Endothelial cell of umbilical vein (primary cell): ENCODE measurements around the gene RIMBP2. TPM values are rescaled to one million over a fixed set of nuclear protein-coding genes. Genes with fewer than 3 reads are reported as not detected.

Source experiments
- BruUV-seq: library from RNA; stranded (reverse); fragments of 400-500 nt; replicated peaks from 2 replicates; lab custom pipeline; 2021; lab: Mats Ljungman, UMichigan
- CTCF ChIA-PET: fragments of 300-600, 350-600 bp; sonication (Branson Sonifier 250); formaldehyde crosslinking; loops from one replicate; lab custom pipeline; 2021; ENCODE audit warnings: antibody characterized with exemption, inconsistent platforms; lab: Charles Lee
- POLR2A ChIA-PET: fragments of 300-600, 350-600 bp; sonication (Branson Sonifier 250); formaldehyde crosslinking; loops from one replicate; lab custom pipeline; 2021; ENCODE audit warnings: antibody characterized with exemption, inconsistent platforms; lab: Charles Lee
- DNase-seq: peaks from one replicate; pipeline ENCODE4 v3.0.0-alpha.2; 2011; ENCODE audit warnings: low read depth, low spot score
- FAIRE-seq: peaks from 2 replicates; lab custom pipeline; 2011; peaks lifted over from hg19 to GRCh38; lab: Jason Lieb, UNC
- H2AFZ ChIP-seq: 2 replicates; pipeline ENCODE4 v1.6.0; 2012; ENCODE audit warnings: low read depth, low read length, control low read depth, inconsistent platforms
- H3K27ac ChIP-seq: 2 replicates; pipeline ENCODE4 v1.5.1; 2011; ENCODE audit warnings: low read depth, mild to moderate bottlenecking, control low read depth, low read length, moderate library complexity; ENCODE audit not compliant: insufficient read depth
- H3K27me3 ChIP-seq, 2 experiments: 2 replicates each; pipeline versions ENCODE4 v1.6.0 to v1.6.1; 2011; ENCODE audit warnings: low read length in 2 of 2, mixed read lengths in 1 of 2; ENCODE audit not compliant: control insufficient read depth in 2 of 2, insufficient read depth in 2 of 2
- H3K36me3 ChIP-seq, 2 experiments: 2 replicates in 1 of 2; 3 replicates in 1 of 2; pipeline ENCODE4 v1.5.1; 2011; ENCODE audit warnings: low read length in 2 of 2, mild to moderate bottlenecking in 1 of 2, moderate library complexity in 1 of 2; ENCODE audit not compliant: control insufficient read depth in 2 of 2, insufficient read depth in 2 of 2; ENCODE audit errors: extremely low read depth in 1 of 2
- H3K4me1 ChIP-seq: 3 replicates; pipeline ENCODE4 v1.5.1; 2011; ENCODE audit warnings: mild to moderate bottlenecking, low read length; ENCODE audit not compliant: control insufficient read depth, insufficient read depth; ENCODE audit errors: extremely low read depth
- H3K4me2 ChIP-seq: 2 replicates; pipeline ENCODE4 v1.6.1; 2011; ENCODE audit warnings: low read length, control low read depth, mixed read lengths; ENCODE audit not compliant: insufficient read depth
- H3K4me3 ChIP-seq, 3 experiments: fragments of 200-600 bp in 1 of 3; sonication (generic), shearing (Covaris generic) in 1 of 3; replicated peaks in 1 of 3; 2 replicates each; pipeline ENCODE4 v1.5.1; 2011 to 2016; ENCODE audit warnings: control low read depth in 3 of 3, low read length in 3 of 3, mild to moderate bottlenecking in 2 of 3, inconsistent platforms in 1 of 3, low read depth in 1 of 3, moderate library complexity in 1 of 3; ENCODE audit not compliant: insufficient read depth in 1 of 3
- H3K79me2 ChIP-seq: 2 replicates; pipeline ENCODE4 v1.6.0; 2012; ENCODE audit warnings: low read length, inconsistent platforms; ENCODE audit not compliant: control insufficient read depth, insufficient read depth
- H3K9ac ChIP-seq: replicated peaks from 2 replicates; pipeline ENCODE3; 2011; ENCODE audit warnings: low read length, control low read depth; ENCODE audit not compliant: insufficient read depth; ENCODE audit errors: extremely low read depth
- H3K9me1 ChIP-seq: replicated peaks from 3 replicates; pipeline ENCODE4 v1.6.0; 2011; ENCODE audit warnings: mild to moderate bottlenecking, low read length; ENCODE audit not compliant: control insufficient read depth, insufficient read depth; ENCODE audit errors: extremely low read depth
- H3K9me3 ChIP-seq: replicated peaks from 2 replicates; pipeline ENCODE4 v1.5.1; 2012; ENCODE audit warnings: low read length, inconsistent platforms; ENCODE audit not compliant: control insufficient read depth, insufficient read depth
- H4K20me1 ChIP-seq: replicated peaks from 2 replicates; pipeline ENCODE3; 2011; ENCODE audit warnings: mild to moderate bottlenecking, low read length; ENCODE audit not compliant: control insufficient read depth, insufficient read depth; ENCODE audit errors: extremely low read depth
- GATA2 ChIP-seq: IDR thresholded peaks from 2 replicates; pipeline ENCODE4 v1.7.0; 2011; ENCODE audit warnings: low read depth, mild to moderate bottlenecking, moderate library complexity, mixed read lengths, low read length; ENCODE audit not compliant: insufficient read length, insufficient read depth
- MAX ChIP-seq: IDR thresholded peaks from 2 replicates; pipeline ENCODE4 v1.6.1; 2011; ENCODE audit not compliant: insufficient read depth, insufficient read length
- MYC ChIP-seq: IDR thresholded peaks from one replicate; pipeline ENCODE4 v1.6.1; 2011; ENCODE audit warnings: mild to moderate bottlenecking, low read depth, low read length
- POLR2A ChIP-seq: IDR thresholded peaks from 2 replicates; pipeline ENCODE4 v1.6.1; 2012; ENCODE audit warnings: low read depth, mild to moderate bottlenecking, control low read depth, low read length
- dilution Hi-C: fragments of 300-500 bp; cut with MboI; formaldehyde crosslinking; loops from one replicate; pipeline ENCODE4 v1.15.0; 2019; ENCODE audit warnings: low sequenced_read_pairs; ENCODE audit not compliant: extremely low pct_ligation_motif_present
- intact Hi-C: fragments of 100-400 bp; cut with micrococcal nuclease; formaldehyde crosslinking; loops from one replicate; pipeline ENCODE4 v1.10.0; 2022
- polyA plus RNA-seq, 4 experiments: library from polyadenylated mRNA; depleted of rRNA in 3 of 4; stranded (reverse) in 3 of 4; unstranded in 1 of 4; fragments of >200 nt; gene quantifications; 2 replicates each; pipeline versions ENCODE4 v1.2.1 to v1.2.3, GENCODE V29; 2011 to 2012; ENCODE audit warnings: missing spikeins in 1 of 4
- total RNA-seq: library from RNA; stranded (reverse); gene quantifications from 2 replicates; pipeline ENCODE4 v1.2.3, GENCODE V29; 2021

Gene RIMBP2
- total and polyA plus RNA-seq, 2 donors (not counting 3 experiments of a cell fraction or from before 2014, with no cell fraction given), result 0.04 TPM; not detected in 1

- Histone ChIP-seq H3K9ac (no peak overlapping the region), H3K27me3 (no peaks in the 10 kb centered on the region), H3K27ac (no peak overlapping the region), H3K9me1 (no peaks in the 10 kb centered on the region), H3K36me3 (no peaks in the 10 kb centered on the region), H4K20me1 (no peaks in the 10 kb centered on the region), H3K4me3 (no peak overlapping the region), H2AFZ (no peak overlapping the region), H3K4me1 (no peaks in the 10 kb centered on the region), H3K79me2 (no peaks in the 10 kb centered on the region), H3K4me2 (no peak overlapping the region), H3K9me3 (peaks cover 4% of the 10 kb centered on the region)
- TF ChIP-seq MYC, result no peak
- TF ChIP-seq GATA2, result no peak
- dilution Hi-C loops (no loop called here), intact Hi-C loops (no loop called here)
- FAIRE-seq, result no peak
- POLR2A ChIA-PET, result no interaction called here
- no TSS peak for BruUV-seq
- no peak for DNase-seq
- CTCF ChIA-PET, result no interaction called here
These were observed 192.1 kb downstream of the RIMBP2 start for GRCh38 chr12:130523863-130524614.

GRCh38 chr12:130523208-130523607, 192.9 kb downstream of the RIMBP2 start:
- peaks cover 4% of the 10 kb centered on the region for H3K9me3 ChIP-seq
- no peaks in the 10 kb centered on the region for H3K4me1 ChIP-seq
- no peaks in the 10 kb centered on the region for H3K79me2 ChIP-seq
- H3K4me2 ChIP-seq, result no peak overlapping the region
- no peaks in the 10 kb centered on the region for H3K27me3 ChIP-seq
- H3K4me3 ChIP-seq, result no peak overlapping the region
- dilution Hi-C loops (no loop called here), intact Hi-C loops (no loop called here)
- ChIA-PET POLR2A (no interaction called here), CTCF (no interaction called here)
- H3K27ac ChIP-seq, result no peak overlapping the region
- no peaks in the 10 kb centered on the region for H3K36me3 ChIP-seq
- no peak overlapping the region for H3K9ac ChIP-seq
- BruUV-seq, result no TSS peak
- TF ChIP-seq MAX (no peak), POLR2A (no peak)
- FAIRE-seq, result no peak
- no peak overlapping the region for H2AFZ ChIP-seq
- no peaks in the 10 kb centered on the region for H4K20me1 ChIP-seq
- no peak for DNase-seq
- no peaks in the 10 kb centered on the region for H3K9me1 ChIP-seq
